Spleen (tissue), 7 donors: ENCODE measurements around the gene HECW1.

ENCODE experiments used
- POLR2A ChIP-seq, 3 donors: fragments of 450-650 bp; IDR thresholded peaks; one replicate each; pipeline ENCODE4 v1.5.1; 2017; ENCODE audit warnings: antibody characterized with exemption in 3 of 3, mild to moderate bottlenecking in 1 of 3
- POLR2AphosphoS5 ChIP-seq, 3 donors: sonication (generic); formaldehyde crosslinking; IDR thresholded peaks; one replicate each; pipeline ENCODE4 v1.5.1; 2017; ENCODE audit warnings: antibody characterized with exemption in 3 of 3
- TF ChIP-seq, protein P1 (sequence below), 11 experiments: fragments of 200-600 bp in 7 of 11; fragments of 450-650 bp in 4 of 11; sonication (generic) in 4 of 11; IDR thresholded peaks in 8 of 11; conservative IDR thresholded peaks in 3 of 11; 1 replicate in 7 of 11; 2 replicates in 4 of 11; pipeline versions ENCODE4 v1.4.0 to v1.8.0; 2016 to 2021; ENCODE audit warnings: antibody characterized with exemption in 11 of 11, inconsistent platforms in 4 of 11, mild to moderate bottlenecking in 1 of 11
- donor health status: DM: no; HTN: no; CAD: no; lungs with moderate emphysema.
- donor health status: DM: no; HTN: no; CAD: no.
- donor health status: DM: no; HTN: no; CAD: no.

DNA sequence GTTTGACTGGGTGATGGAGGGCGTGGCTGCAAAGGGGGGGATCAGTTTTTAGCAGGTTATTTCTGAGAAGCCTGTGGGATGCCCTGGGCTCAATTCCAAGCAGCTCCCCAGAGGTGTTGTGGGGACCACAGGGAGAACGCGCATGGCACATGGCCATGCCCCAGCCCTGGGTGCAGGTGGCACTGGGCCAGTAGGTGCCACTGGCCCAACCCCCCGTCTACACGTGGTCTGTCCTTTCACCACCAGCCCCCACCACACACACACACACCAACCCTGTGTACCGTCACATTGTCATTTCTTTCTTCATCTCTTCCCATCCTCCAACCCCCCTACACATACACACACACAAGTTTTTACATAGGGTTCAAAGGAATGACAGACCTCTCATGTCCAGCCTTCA is 355.4 kb downstream of the HECW1 start:
- TF ChIP-seq, protein P1, sequence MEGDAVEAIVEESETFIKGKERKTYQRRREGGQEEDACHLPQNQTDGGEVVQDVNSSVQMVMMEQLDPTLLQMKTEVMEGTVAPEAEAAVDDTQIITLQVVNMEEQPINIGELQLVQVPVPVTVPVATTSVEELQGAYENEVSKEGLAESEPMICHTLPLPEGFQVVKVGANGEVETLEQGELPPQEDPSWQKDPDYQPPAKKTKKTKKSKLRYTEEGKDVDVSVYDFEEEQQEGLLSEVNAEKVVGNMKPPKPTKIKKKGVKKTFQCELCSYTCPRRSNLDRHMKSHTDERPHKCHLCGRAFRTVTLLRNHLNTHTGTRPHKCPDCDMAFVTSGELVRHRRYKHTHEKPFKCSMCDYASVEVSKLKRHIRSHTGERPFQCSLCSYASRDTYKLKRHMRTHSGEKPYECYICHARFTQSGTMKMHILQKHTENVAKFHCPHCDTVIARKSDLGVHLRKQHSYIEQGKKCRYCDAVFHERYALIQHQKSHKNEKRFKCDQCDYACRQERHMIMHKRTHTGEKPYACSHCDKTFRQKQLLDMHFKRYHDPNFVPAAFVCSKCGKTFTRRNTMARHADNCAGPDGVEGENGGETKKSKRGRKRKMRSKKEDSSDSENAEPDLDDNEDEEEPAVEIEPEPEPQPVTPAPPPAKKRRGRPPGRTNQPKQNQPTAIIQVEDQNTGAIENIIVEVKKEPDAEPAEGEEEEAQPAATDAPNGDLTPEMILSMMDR (IDR thresholded peaks at IDR 0.05 in 8 of 11, conservative IDR thresholded peaks at IDR 0.05 in 3 of 11): no peak
- TF ChIP-seq POLR2A (IDR thresholded peaks at IDR 0.05) (no peak), POLR2AphosphoS5 (IDR thresholded peaks at IDR 0.05) (no peak)
